HG03280 (cell line): ENCODE data around the gene DUSP5.
A peak's percentile ranks its signal among the peaks of the same experiment; 100 is the strongest.

Source experiments
- ATAC-seq: cut with Tn5 transposase; IDR thresholded peaks from one replicate; pipeline ENCODE4 v1.9.1; 2021; ENCODE audit warnings: mild to moderate bottlenecking, moderate library complexity; ENCODE audit not compliant: unreplicated experiment

DUSP5 gene

DNA sequence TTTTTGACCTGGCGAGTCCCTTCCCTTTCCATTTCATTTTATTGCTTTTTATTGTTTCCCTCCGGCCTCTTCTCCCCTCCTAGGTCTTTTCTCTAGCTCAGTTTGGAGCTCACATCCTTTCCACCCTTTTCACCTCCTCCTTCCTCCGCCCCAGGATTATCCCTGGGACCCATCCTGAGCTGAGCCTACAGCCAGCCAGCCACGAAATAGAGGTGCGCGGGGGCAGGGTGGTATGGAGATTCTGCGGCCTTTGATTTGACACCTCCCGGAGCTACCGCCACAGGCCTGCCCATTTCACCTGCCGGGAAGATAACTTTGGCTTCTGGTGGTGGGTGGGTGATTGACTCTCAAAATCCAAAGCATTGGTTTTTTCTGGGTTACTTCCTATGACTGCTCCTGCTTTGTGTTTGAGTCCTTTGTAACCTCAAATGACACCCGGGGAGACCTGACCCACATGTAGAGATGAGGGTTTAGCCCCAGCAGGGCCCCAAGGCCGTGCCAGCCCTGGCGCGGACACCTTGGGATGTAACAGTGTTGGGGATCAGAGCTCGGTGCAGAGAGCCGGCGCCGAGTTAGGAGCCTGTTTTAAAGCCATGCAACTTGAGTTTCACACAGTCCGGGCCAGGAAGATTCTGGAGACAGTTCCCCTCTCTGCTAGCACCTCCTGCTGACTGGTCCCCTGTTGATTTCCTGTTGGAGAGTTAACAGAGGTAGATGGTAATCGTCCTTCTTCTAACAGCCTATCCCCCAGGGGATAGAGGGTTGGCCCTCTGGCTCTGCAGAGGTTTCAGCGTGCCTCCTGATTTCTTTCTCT is 1.5 kb downstream of the DUSP5 start:
- ATAC-seq: no peak

DNA sequence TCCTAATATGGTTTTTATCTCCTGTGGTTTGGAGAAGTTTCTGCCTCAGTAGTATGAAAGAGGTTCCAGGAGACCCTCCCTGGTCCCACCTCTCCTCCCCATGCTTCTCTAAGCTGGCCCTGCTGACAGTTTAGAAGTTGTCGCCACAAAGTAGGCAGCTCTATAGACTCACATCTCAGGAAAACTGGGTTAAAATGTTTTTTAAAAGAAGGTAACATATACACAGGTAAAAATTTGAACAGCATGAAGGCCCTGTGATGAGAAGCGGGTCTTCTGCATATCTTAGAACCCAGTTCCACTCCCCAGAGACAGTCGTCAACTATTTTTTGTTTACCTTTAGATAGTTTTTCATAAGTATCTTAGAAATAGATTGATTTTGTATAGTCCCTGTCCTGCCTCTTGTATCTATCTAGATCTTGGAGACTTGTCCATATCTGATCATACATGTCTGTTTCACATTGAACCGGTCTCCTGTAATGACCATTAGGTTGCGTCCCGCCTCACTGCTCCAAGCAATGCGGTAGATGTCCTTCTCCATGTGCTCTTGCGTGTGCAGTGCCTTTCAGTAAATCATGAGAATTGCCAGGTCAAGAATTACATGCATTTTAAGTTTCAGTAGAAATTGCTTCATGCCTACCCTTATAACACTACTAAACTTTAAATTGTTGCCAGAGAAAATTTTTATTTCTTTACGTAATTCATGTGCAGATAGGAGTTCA is 2.2 kb downstream of the DUSP5 start:
- no peak for ATAC-seq

- ATAC-seq: no peak
Observed at GRCh38 chr10:110500515-110500905, 2.8 kb downstream of the DUSP5 start.

DNA sequence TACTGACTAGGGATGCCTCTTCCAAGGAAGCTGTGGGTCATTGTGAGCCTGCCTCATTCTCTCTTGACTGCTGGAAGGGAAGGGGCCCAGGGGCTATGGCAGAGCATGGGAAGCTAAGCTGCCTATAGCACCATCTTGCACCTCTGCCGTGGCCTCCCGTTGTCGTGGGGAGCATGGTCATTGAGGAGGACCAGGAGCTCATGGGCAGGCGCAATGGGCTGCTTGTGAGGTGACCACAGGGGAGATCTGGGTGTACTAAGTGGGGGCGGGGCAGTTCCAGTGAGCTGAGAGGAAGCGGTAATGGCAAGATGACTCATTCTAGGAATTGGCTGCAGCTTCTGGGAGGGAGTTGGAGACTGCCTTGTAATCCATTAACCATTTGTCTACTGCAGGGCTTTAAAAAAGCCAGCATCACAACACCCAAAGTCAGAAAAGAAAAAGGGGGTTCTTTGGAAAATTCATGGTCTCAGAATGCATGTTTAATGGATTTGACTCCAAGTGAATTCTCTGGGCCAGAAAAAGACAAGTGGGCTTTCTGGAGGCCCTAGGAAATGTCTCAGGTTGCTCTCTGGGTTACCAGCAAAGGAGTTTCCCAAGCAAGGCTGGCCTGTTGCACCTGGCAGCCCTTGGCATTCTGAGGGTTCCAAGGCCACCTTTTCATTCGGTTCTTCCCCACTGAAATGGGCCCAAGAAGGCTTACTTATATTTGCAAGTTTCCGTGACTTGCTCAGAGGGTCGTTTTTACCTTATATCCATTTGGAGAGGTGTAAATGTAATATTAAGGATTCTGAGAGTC is 3.6 kb downstream of the DUSP5 start:
- ATAC-seq: no peak

DNA sequence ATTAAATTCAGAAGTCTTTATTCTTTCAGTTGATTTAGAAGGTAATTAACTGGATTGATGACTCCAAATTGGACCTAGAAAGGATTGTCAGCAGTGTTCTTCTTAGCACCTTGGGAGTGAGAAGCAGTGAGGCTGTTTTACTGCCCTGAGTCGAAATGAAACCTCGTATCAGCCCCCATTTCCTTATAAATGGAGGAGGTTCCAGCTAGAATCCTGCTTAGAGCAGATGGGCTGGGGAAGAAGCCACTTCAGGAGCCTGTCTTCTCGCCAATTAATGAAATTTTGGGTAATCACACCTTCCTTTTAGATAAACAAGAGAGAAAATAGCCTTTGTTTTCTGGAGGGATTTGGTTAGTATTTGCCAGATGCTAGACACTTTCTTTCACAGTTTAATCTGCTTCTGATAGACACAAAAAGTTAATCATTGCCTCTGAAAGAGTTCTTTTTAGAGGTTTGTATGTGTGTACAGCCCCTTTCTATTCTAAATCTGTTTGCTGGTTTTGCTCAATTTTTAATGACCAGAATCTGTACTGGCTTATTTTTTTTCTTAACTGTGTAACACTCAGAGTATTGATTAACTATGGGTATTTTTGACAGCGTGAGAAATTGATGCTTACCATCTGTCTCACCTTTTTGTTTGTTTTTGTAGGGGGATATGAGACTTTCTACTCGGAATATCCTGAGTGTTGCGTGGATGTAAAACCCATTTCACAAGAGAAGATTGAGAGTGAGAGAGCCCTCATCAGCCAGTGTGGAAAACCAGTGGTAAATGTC is 4.6 kb downstream of the DUSP5 start:
- no peak for ATAC-seq

DNA sequence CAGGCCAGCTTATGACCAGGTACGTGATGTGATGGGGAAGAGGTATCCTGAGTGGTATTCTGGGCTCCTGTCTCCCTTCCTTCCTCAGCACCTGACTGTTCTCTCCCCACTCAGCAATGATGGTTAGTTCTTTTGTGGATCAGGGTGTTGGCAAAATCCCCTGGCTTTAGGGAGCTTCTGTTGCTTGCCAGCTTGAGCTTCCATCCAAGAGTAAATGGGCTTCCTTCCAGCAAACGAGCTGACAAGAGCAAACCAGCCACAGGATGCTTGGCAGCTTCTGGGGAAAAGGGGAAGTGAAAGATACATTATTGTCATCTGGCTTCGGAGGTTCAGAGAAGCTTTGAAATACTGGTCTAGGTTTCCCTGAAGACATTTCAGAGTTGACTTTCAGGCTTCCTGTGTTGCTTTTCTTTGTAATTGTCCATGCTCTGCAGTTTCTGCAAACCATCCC is 5.2 kb downstream of the DUSP5 start:
- peak; percentile 43 for ATAC-seq

GRCh38 chr10:110503528-110504110 is 5.9 kb downstream of the DUSP5 start:
- ATAC-seq: peak; percentile 0

DNA sequence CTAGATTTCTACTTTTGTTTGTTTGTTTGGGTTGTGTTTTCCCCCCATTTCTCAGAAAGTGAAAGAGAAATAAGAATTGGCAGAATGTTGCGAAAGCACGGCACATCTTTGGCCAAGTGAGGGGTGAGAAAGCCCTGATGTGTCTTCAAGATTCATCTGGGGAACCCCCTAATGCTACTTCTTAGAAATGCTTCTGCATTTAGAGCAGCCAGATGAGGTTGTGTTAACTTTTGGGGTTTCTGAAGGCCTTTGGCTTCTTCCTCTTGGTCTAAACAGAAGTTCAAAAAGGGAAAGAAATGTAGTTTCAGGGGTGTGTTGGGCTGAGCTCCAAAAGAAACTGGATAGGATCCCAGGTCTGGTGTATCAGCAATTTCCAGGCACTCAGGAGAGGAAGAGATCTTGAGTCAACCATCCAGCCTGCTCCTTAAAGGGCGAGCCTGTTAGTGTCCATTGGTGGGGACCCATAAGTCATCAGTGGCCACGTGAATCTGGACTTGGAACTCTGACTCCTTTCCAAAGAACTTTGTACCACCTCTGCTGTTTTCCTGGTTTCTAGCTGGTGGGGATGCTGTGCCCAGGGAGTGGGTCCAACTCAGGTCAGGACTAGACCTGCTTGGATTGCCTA is 6.5 kb downstream of the DUSP5 start:
- peak; percentile 71 for ATAC-seq

- no peak for ATAC-seq
Observed at GRCh38 chr10:110505130-110505770, 7.5 kb downstream of the DUSP5 start.

GRCh38 chr10:110506448-110506847 is 8.7 kb downstream of the DUSP5 start:
- ATAC-seq: no peak

- no peak for ATAC-seq
Observed at GRCh38 chr10:110507346-110507745, 9.6 kb downstream of the DUSP5 start.

DNA sequence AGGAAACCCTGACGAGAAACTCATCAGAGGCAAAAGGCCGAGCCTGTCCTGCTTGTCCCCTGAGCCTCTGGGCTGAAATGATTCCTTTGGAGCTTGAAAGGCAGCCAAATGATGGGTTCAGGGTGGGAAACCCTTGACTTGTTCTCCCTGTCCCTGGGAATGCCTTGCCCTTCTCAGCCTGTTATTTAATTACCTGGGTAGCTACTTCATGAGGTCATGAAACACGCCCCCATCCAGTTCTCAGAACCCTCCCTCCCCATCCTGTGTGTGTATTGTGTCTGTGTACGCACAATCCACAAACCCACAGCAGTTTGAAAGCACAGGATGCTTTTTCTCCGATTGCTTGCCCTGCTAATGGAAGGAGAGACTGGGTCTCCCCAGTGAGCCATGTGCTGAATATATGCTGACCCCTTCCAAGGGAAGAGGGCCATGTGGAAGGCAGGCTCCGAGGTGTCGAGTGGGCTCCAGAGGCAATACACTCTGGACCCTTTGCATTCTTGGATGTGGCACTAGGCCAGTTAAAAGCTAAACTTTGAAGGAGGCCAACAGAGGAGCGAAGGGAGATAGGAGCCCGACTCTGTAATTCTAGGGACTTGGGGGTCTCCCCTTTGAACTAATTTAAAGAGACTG is 10.6 kb downstream of the DUSP5 start:
- ATAC-seq: no peak

DNA sequence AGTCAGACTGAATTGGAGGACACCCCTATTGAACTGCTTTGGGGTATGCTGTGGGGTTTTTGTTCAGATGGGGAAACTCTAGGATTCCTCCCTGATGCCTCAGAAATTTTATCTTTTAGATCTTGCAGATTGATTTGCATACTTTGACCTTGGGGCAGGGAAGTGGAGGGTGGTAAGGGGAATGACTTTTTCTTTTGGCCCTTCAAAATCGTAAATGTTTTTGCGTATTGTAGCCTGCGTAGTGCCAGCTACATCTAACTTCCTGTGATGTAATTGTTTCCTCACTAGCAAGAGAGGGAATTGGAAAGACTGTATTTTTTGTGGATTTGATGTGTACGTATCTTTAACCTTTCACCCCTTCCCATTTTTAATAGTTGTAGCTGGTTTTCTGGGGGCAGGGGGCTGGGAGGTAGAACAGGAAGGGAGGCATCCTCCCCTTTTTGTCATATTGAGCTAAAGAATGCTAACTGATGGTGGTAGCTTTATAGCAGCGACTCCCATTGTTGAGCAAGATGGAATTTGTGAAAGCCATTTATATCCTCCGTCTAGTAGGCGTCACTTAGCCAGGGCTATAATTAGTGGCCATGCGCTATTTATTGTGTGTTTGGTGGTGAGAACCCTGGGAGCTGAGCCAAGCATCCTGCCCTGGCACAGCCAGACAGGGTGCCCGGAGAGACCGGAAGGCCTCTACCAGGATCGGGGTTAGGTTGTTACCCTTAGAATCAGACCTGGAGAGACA is 11.3 kb downstream of the DUSP5 start:
- ATAC-seq: no peak

- no peak for ATAC-seq
Observed at GRCh38 chr10:110509560-110509959, 11.9 kb downstream of the DUSP5 start.

- ATAC-seq: no peak
Observed at GRCh38 chr10:110510086-110510485, 12.4 kb downstream of the DUSP5 start.

GRCh38 chr10:110510730-110511129 is 13.0 kb downstream of the DUSP5 start:
- ATAC-seq: no peak

DNA sequence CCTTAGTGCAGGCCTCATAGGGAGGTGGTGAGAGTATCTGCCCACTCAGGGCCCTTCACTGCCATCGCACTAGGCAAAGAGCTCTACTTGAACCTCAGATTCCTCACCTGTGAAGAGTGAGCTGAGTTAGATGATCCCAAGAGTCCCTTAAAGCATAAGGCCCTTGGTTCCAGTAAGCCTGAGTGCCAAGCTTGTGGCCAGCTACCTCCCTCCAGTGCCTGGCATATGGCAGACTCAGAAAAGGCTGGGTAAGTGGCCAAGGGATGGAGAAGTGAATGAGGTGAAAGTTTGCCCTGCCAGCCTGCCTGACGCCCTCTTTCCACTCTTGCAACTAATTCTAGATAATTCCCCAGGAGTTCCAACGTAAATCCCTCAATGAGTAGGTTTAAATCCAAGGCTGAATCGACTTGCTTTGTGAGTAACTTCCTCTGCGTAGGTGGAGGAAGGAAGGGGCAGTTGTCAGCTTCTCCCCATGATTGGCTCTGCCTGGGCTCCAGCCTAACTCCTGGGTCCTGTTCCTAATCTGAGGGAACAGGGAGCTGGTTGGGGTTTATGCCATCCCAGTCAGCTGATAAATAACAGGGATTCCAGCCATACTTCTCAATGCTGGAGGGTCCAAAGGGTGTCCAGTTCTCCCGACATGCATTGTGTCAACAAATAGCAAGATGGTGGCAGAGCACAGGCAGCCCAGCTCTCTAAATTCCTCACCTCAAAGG is 14.2 kb downstream of the DUSP5 start:
- no peak for ATAC-seq
